GM12865 (cell line): ENCODE data around the gene CASKIN2.
"Not testable (repeated sequence)": the region's sequence is repeated elsewhere in the genome, so short reads cannot be mapped to it uniquely, and the experiment has no call there.

Experiments used
- DNase-seq: peaks from one replicate; pipeline ENCODE4 v3.0.0; 2010; ENCODE audit warnings: low read depth
- H3K4me3 ChIP-seq: 2 replicates; pipeline ENCODE4 v1.5.1; 2011; ENCODE audit warnings: mild to moderate bottlenecking, low read depth, low read length, control low read depth
- CTCF ChIP-seq: IDR thresholded peaks from 2 replicates; pipeline ENCODE4 v1.5.1; 2011; ENCODE audit warnings: low read length, control low read depth, low read depth, inconsistent platforms; ENCODE audit not compliant: insufficient read depth; ENCODE audit errors: missing control alignments

Gene CASKIN2

GRCh38 chr17:75481194-75482068, 33.9 kb downstream of the CASKIN2 start:
- no peak for DNase-seq
- H3K4me3 ChIP-seq, result no peak overlapping the region
- TF ChIP-seq CTCF, result no peak

GRCh38 chr17:75480281-75480680, 35.1 kb downstream of the CASKIN2 start:
- no peak overlapping the region for H3K4me3 ChIP-seq
- DNase-seq, result no peak
- no peak for TF ChIP-seq CTCF

- no peak for TF ChIP-seq CTCF
These were observed 36.8 kb downstream of the CASKIN2 start for GRCh38 chr17:75478508-75478907.

GRCh38 chr17:75477490-75477862, 37.9 kb downstream of the CASKIN2 start:
- DNase-seq, result not testable (repeated sequence)

More at GRCh38 chr17:75478508-75478907, 36.8 kb downstream of the CASKIN2 start:
- no peak for DNase-seq
- H3K4me3 ChIP-seq, result no peak overlapping the region

GRCh38 chr17:75476752-75477489, 38.4 kb downstream of the CASKIN2 start:
- no peak for TF ChIP-seq CTCF
- no peak overlapping the region for H3K4me3 ChIP-seq
- DNase-seq, result no peak

More at GRCh38 chr17:75477490-75477862, 37.9 kb downstream of the CASKIN2 start:
- not testable (repeated sequence) for H3K4me3 ChIP-seq

- H3K4me3 ChIP-seq, result no peak overlapping the region
- DNase-seq, result no peak
- TF ChIP-seq CTCF, result no peak
These were observed 39.1 kb downstream of the CASKIN2 start for GRCh38 chr17:75476271-75476671.

GRCh38 chr17:75475851-75476250, 39.5 kb downstream of the CASKIN2 start:
- DNase-seq, result no peak
- no peak overlapping the region for H3K4me3 ChIP-seq
- no peak for TF ChIP-seq CTCF
